SJSA1 (cell line): ENCODE data around the gene RBM38. TPM values are rescaled to one million over a fixed set of nuclear protein-coding genes. Genes with fewer than 3 reads are reported as not detected.

ENCODE experiments used
- DNase-seq, 2 experiments: peaks; one replicate each; pipeline ENCODE4 v3.0.0-alpha.2; 2015 to 2020; ENCODE audit warnings: low spot score in 2 of 2, low read depth in 1 of 2
- H3K27ac ChIP-seq: fragments of 250-450 bp; sonication (Bioruptor Pico); 2 replicates; pipeline ENCODE4 v1.5.1; 2020; ENCODE audit warnings: mild to moderate bottlenecking, moderate library complexity
- H3K27me3 ChIP-seq: fragments of 250-450 bp; sonication (Bioruptor Pico); replicated peaks from 2 replicates; pipeline ENCODE4 v1.5.1; 2020; ENCODE audit warnings: mild to moderate bottlenecking, moderate library complexity
- H3K36me3 ChIP-seq: fragments of 250-450 bp; sonication (Bioruptor Pico); 2 replicates; pipeline ENCODE4 v1.5.1; 2020; ENCODE audit warnings: mild to moderate bottlenecking
- H3K4me1 ChIP-seq: fragments of 250-450 bp; sonication (Bioruptor Pico); replicated peaks from 2 replicates; pipeline ENCODE4 v1.6.1; 2021; ENCODE audit warnings: mild to moderate bottlenecking
- H3K4me3 ChIP-seq: fragments of 250-450 bp; sonication (Bioruptor Pico); 2 replicates; pipeline ENCODE4 v1.5.1; 2020; ENCODE audit warnings: mild to moderate bottlenecking
- H3K9me3 ChIP-seq: fragments of 250-450 bp; sonication (Bioruptor Pico); replicated peaks from 2 replicates; pipeline ENCODE4 v1.5.1; 2020; ENCODE audit warnings: mild to moderate bottlenecking
- total RNA-seq: library from RNA; depleted of rRNA; stranded (reverse); fragments of >200 nt; shearing (Covaris generic); gene quantifications from 2 replicates; pipeline ENCODE4 v1.2.3, GENCODE V29; 2014; rRNA removed

The RBM38 gene
- total RNA-seq, 1 experiment from 2014 or later = 20.8 TPM

DNA sequence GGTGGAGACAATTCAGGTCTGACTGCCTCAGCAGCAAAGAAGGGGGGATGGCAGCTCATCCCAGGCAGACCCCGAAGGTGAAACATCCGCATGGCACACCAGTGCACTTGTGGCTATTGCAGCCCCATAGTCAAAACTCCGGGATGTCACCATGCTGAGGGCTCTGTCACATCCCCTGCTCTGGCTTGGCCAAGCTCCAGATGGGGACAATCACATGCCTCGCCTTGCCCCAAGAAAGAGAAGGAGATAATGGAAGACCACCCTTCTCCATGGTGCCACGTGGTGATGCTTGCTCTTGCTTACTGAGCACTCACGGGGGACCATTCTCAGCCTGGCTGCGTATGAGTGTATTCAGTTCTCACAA, 60.2 kb downstream of the RBM38 start:
- DNase-seq = no peak
- H3K36me3 ChIP-seq = no peaks in the 10 kb centered on the region
- H3K27ac ChIP-seq = no peak overlapping the region
- H3K27me3 ChIP-seq = no peaks in the 10 kb centered on the region
- no peaks in the 10 kb centered on the region for H3K9me3 ChIP-seq
- peaks cover 16% of the 10 kb centered on the region for H3K4me1 ChIP-seq
- H3K4me3 ChIP-seq = no peak overlapping the region

DNA sequence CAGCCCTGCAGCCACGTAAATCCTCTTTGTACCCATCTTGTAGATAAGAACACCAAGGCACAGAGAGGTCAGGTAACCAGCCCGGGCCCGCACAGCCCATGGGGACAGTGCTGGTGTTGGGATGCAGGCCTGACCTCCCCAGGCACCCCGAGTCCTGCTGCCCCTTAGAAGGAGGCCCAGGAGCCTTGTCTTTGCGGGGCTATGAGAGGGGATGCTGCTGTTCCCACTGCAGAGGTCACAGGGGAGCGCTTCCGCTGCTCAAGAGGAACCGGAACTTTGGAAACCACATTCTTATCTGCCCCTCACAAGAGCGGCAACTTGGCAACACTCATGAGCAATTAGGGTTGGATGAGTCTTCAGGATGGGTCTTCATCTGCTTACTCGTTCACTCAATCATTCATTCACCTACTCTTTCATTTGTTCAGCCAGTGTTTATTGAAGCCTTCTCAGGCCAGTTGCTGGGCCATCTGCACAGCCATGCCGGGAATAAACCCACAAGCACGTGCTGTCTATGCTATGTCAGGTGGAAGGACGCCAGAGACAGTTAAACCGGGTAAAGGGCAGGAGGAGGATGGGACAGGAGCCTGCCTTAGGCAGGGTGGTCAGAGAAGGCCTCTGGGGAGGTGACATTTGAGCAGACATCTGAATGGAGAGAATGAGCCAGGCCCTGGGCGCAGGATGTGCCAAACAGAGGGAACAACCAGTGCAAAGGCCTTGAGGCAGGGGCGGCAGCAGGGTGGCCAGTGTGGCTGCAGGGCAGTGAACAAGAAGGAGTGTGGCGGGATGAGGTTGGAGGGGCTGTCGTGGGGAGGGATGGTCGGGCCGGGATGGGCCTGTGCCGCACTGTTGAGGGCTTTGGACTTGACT, 60.8 kb downstream of the RBM38 start:
- no peak for DNase-seq
- no peaks in the 10 kb centered on the region for H3K9me3 ChIP-seq
- no peaks in the 10 kb centered on the region for H3K27me3 ChIP-seq
- H3K4me3 ChIP-seq = no peak overlapping the region
- H3K36me3 ChIP-seq = no peaks in the 10 kb centered on the region
- H3K27ac ChIP-seq = no peak overlapping the region
- peaks cover 16% of the 10 kb centered on the region for H3K4me1 ChIP-seq

DNA sequence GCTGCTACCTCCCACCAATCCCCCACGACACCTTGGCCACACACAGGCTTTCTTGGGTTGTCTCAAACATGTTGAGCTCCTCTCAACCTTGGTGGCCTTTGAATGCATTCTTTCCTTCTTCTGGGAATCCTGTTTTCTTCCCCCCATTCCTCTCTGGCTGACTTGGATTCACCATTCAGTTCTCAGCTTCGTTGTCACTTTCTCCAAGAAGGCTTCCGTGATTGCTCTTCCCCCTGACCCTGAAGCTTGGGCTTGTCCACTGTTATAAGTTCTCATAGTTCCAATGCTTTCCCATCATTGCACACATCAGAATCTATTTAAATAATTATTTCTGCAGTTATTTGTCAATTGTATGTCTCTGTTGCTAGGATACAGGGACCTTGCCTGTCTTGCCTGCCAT, 64.2 kb downstream of the RBM38 start:
- H3K36me3 ChIP-seq = no peaks in the 10 kb centered on the region
- no peaks in the 10 kb centered on the region; the same call in 1 of the 2 replicates for H3K9me3 ChIP-seq
- no peak for DNase-seq
- H3K27me3 ChIP-seq = no peaks in the 10 kb centered on the region
- no peak overlapping the region for H3K4me3 ChIP-seq
- H3K4me1 ChIP-seq = peaks cover 8% of the 10 kb centered on the region; the same call in 1 of the 2 replicates
- H3K27ac ChIP-seq = no peak overlapping the region

DNA sequence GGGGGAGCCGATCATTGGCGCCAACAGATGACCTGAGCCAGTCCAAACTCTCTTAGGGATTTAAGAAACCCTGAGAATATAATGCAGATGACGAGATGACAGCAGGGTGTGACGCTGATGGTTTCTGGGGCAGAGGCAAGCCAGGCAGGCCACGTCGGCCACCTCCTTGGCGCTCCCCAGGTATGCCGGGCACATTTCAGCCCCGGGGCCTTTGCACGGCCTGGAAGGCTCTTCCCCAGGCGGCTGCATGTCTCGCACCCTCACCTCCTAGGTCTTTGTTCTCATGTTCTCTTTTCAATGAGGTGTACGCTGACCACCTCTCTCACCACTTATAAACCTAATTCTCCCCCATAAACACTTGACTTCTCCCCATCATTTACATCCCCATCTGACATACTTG, 64.9 kb downstream of the RBM38 start:
- Histone ChIP-seq H3K4me1 (peaks cover 8% of the 10 kb centered on the region; the same call in 1 of the 2 replicates), H3K27me3 (no peaks in the 10 kb centered on the region), H3K4me3 (no peak overlapping the region), H3K36me3 (no peaks in the 10 kb centered on the region), H3K27ac (no peak overlapping the region), H3K9me3 (no peaks in the 10 kb centered on the region; the same call in 1 of the 2 replicates)
- no peak for DNase-seq

DNA sequence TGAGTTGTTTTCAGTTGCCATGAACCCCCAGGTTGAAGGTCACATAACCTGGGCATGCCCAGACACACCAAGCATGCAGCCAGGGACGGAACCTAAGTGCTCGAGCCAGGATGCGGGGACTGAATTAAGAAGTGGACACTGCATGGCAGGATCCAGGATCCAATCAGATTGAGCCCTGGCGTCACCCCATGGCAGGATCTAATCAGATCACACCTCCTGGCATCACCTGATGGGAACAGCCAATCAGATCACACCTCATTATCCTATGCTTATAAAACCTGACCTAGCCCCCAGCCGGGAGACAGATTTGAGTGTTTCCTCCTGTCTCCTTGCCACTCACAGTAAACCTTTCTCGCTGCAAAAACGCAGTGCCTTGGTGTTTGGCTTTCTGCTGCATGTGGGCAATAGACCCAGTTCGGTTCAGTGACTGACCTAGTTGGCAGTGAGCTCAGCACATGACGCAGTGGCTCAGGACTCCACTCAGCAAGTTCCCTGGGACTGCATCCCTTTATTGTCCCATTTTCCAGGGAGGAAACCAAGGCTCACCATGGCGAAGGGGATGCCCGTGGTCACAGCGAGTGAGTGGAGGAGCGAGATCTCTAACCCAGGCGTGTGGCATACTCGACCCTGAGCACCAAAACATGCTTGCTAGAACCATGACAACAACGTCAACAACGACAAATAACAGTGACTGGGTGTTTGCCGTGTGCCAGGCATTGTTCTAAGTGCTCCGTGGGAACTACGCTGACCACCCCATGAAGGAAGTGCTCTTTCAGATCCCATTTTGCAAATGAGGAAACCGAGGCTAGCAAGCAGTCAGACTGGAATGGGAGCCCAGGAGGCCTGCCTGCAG, 66.3 kb downstream of the RBM38 start:
- Histone ChIP-seq H3K9me3 (no peaks in the 10 kb centered on the region; the same call in 1 of the 2 replicates), H3K4me3 (no peak overlapping the region), H3K4me1 (peaks cover 8% of the 10 kb centered on the region; the same call in 1 of the 2 replicates), H3K27ac (no peak overlapping the region), H3K36me3 (no peaks in the 10 kb centered on the region), H3K27me3 (no peaks in the 10 kb centered on the region)
- DNase-seq = no peak

DNA sequence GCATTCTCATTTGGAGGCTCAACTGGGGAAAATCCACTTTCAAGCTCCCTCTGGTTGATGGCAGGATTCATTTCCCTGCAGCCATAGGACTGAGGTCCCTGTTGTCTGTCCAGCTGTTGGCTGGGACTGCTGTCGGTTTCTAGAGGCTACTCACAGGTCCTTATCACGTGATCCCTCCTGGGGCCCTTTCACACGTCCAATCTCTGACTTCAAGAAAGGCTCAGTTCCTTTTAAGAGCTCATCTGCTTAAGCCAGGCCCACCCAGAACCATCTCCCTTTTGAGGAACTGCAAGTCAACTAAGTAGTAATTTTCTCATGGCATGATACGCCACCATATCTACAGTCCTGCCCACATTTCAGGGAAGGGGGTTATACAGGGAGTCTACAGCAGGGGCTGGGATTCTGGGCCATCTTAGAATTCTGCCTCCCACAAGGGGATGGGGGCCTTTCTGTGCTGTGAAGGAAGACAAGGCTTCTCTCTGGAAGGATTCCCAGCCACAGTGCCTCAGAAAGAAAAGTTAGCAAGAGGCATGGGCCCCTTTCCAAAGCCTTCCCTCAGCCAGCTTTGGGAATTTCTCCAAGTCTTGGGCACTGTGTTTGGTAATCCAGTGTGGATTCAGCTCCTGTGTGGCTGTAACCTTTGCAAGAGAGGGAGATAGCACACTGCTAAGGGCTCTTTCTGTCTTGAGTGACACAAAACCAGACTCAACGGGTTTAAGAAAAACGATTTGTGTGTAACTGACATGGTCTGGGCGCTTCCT, 67.4 kb downstream of the RBM38 start:
- Histone ChIP-seq H3K9me3 (no peaks in the 10 kb centered on the region; the same call in 1 of the 2 replicates), H3K36me3 (no peaks in the 10 kb centered on the region), H3K27me3 (no peaks in the 10 kb centered on the region), H3K4me3 (no peak overlapping the region), H3K27ac (no peak overlapping the region), H3K4me1 (peaks cover 8% of the 10 kb centered on the region; the same call in 1 of the 2 replicates)
- DNase-seq = no peak

Other genes with a start within 250 kb of the RBM38 start
- not detected in 2 replicates for gene BMP7, start 124.8 kb upstream of the RBM38 start, total RNA-seq
- gene SPO11, start 61.6 kb upstream of the RBM38 start, total RNA-seq = not detected in 2 replicates
- 67.2 and 99.7 TPM in 2 replicates for gene RAE1, start 40.1 kb upstream of the RBM38 start, total RNA-seq
- not detected in 2 replicates for gene CTCFL, start 133.7 kb downstream of the RBM38 start, total RNA-seq
- not detected in 2 replicates for gene PCK1, start 169.7 kb downstream of the RBM38 start, total RNA-seq
- gene ZBP1, start 229.0 kb downstream of the RBM38 start, total RNA-seq = not detected in 2 replicates